GM12878 (cell line): ENCODE results near the gene ADAMTS17. TPM values are rescaled to one million over a fixed set of nuclear protein-coding genes. Genes with fewer than 3 reads are reported as not detected.

Experiments used
- ATAC-seq: fragments of 200-7000 bp; cut with Tn5 transposase; 3 replicates; pipeline ENCODE4 v1.9.1; 2020; ENCODE audit warnings: mild to moderate bottlenecking, moderate library complexity
- BruUV-seq: library from RNA; stranded (reverse); fragments of 400-500 nt; replicated peaks from 2 replicates; lab custom pipeline; 2021; lab: Mats Ljungman, UMichigan
- CTCF ChIA-PET: fragments of 300-600 bp; sonication (Branson Sonifier 250); formaldehyde crosslinking; extraction: SDS; loops from one replicate; lab custom pipeline; 2021; ENCODE audit warnings: inconsistent platforms; lab: Yijun Ruan, JAX
- POLR2A ChIA-PET: fragments of 350-600 bp; formaldehyde crosslinking; extraction: SDS; loops from one replicate; lab custom pipeline; 2021; ENCODE audit warnings: inconsistent platforms; lab: Charles Lee
- RAD21 ChIA-PET: fragments of 300-600 bp; sonication (Branson Sonifier 250); formaldehyde crosslinking; loops from one replicate; lab custom pipeline; 2023; ENCODE audit warnings: antibody characterized with exemption; ENCODE audit not compliant: unreplicated experiment; lab: Charles Lee
- SMC1A ChIA-PET: fragments of 300-600 bp; sonication (Branson Sonifier 250); formaldehyde crosslinking; loops from one replicate; lab custom pipeline; 2023; ENCODE audit not compliant: unreplicated experiment, uncharacterized antibody; lab: Charles Lee
- DNase-seq: peaks from one replicate; pipeline ENCODE4 v3.0.0-alpha.2; 2011; ENCODE audit warnings: low read depth, low spot score
- FAIRE-seq: peaks from 3 replicates; lab custom pipeline; 2011; peaks lifted over from hg19 to GRCh38; lab: Jason Lieb, UNC
- H2AFZ ChIP-seq: 2 replicates; pipeline ENCODE4 v1.6.0; 2011; ENCODE audit warnings: low read depth, low read length, control low read depth; ENCODE audit not compliant: control insufficient read depth
- H3K27ac ChIP-seq: 2 replicates; pipeline ENCODE4 v1.5.1; 2011; ENCODE audit warnings: control low read depth; ENCODE audit not compliant: control insufficient read depth, insufficient read depth
- H3K27me3 ChIP-seq, 2 experiments: replicated peaks in 1 of 2; 2 replicates each; pipeline versions ENCODE4 v1.6.0 to v1.6.1; 2011; ENCODE audit warnings: low read length in 1 of 2; ENCODE audit not compliant: control insufficient read depth in 2 of 2, insufficient read depth in 2 of 2
- H3K36me3 ChIP-seq, 2 experiments: 2 replicates each; pipeline ENCODE4 v1.5.1; 2011; ENCODE audit warnings: low read length in 1 of 2; ENCODE audit not compliant: control insufficient read depth in 2 of 2, insufficient read depth in 2 of 2
- H3K4me1 ChIP-seq: 2 replicates; pipeline ENCODE4 v1.6.1; 2011; ENCODE audit warnings: mild to moderate bottlenecking, low read length, moderate library complexity, mixed read lengths; ENCODE audit not compliant: control insufficient read depth, insufficient read depth
- H3K4me2 ChIP-seq: 2 replicates; pipeline ENCODE4 v1.6.0; 2011; ENCODE audit warnings: control low read depth; ENCODE audit not compliant: control insufficient read depth, insufficient read depth
- H3K4me3 ChIP-seq: fragments of 200-600 bp; sonication (generic); 2 replicates; pipeline ENCODE4 v1.5.1; 2016
- H3K79me2 ChIP-seq: 2 replicates; pipeline ENCODE4 v1.6.0; 2011; ENCODE audit warnings: low read length; ENCODE audit not compliant: control insufficient read depth, insufficient read depth
- H3K9ac ChIP-seq: 2 replicates; pipeline ENCODE4 v1.8.0; 2011; ENCODE audit warnings: low read length, control low read depth, mixed read lengths; ENCODE audit not compliant: control insufficient read depth, insufficient read depth
- H3K9me3 ChIP-seq: replicated peaks from 3 replicates; pipeline ENCODE4 v1.5.1; 2011; ENCODE audit warnings: mild to moderate bottlenecking, low read length; ENCODE audit not compliant: control insufficient read depth, insufficient read depth
- H4K20me1 ChIP-seq: 2 replicates; pipeline ENCODE4 v1.6.0; 2011; ENCODE audit not compliant: control insufficient read depth, insufficient read depth
- CBFB ChIP-seq: IDR thresholded peaks from 2 replicates; pipeline ENCODE4 v1.6.1; 2016; ENCODE audit warnings: antibody characterized with exemption, low read depth
- CEBPZ ChIP-seq: fragments of 150-350 bp; IDR thresholded peaks from 2 replicates; pipeline ENCODE4 v1.6.1; 2016; ENCODE audit warnings: low read depth, low read length
- CREM ChIP-seq: IDR thresholded peaks from 2 replicates; pipeline ENCODE4 v1.6.1; 2014; ENCODE audit warnings: antibody characterized with exemption, low read depth
- EZH2 ChIP-seq: IDR thresholded peaks from 2 replicates; pipeline ENCODE4 v1.6.1; 2012; ENCODE audit warnings: low read depth, mild to moderate bottlenecking, control low read depth, inconsistent platforms, low read length, borderline replicate concordance; ENCODE audit not compliant: control insufficient read depth
- GABPA ChIP-seq: IDR thresholded peaks from 2 replicates; pipeline ENCODE4 v1.6.1; 2014; ENCODE audit warnings: antibody characterized with exemption, low read depth, mild to moderate bottlenecking, inconsistent platforms
- HDAC6 ChIP-seq: fragments of 200-600 bp; sonication (generic); IDR thresholded peaks from one replicate; pipeline ENCODE4 v1.8.0; 2017; ENCODE audit warnings: antibody characterized with exemption; ENCODE audit not compliant: unreplicated experiment
- KDM1A ChIP-seq: fragments of 200-600 bp; sonication (generic); IDR thresholded peaks from 2 replicates; pipeline ENCODE4 v1.6.1; 2016; ENCODE audit warnings: borderline replicate concordance
- KLF5 ChIP-seq: fragments of 450-650 bp; IDR thresholded peaks from 2 replicates; pipeline ENCODE4 v1.6.1; 2014; ENCODE audit warnings: mild to moderate bottlenecking; ENCODE audit not compliant: partially characterized antibody
- NBN ChIP-seq: fragments of 450-650 bp; IDR thresholded peaks from 2 replicates; pipeline ENCODE4 v1.6.1; 2016
- NR2C2 ChIP-seq: IDR thresholded peaks from 2 replicates; pipeline ENCODE4 v1.6.1; 2011; ENCODE audit warnings: borderline replicate concordance, low read depth; ENCODE audit not compliant: control insufficient read depth, insufficient read length
- SUPT20H ChIP-seq: IDR thresholded peaks from 2 replicates; pipeline ENCODE4 v1.6.1; 2011; ENCODE audit warnings: low read depth, mild to moderate bottlenecking, low read length, moderate library complexity, borderline replicate concordance; ENCODE audit not compliant: control insufficient read depth
- TBL1XR1 ChIP-seq: IDR thresholded peaks from 2 replicates; pipeline ENCODE4 v1.6.1; 2012; ENCODE audit warnings: low read depth, low read length, improper control_type of control experiment
- ZNF217 ChIP-seq: fragments of 450-650 bp; IDR thresholded peaks from 2 replicates; pipeline ENCODE4 v1.6.1; 2017; ENCODE audit warnings: antibody characterized with exemption, mild to moderate bottlenecking
- ZNF622 ChIP-seq: fragments of 450-650 bp; IDR thresholded peaks from 2 replicates; pipeline ENCODE4 v1.6.1; 2017; ENCODE audit warnings: mild to moderate bottlenecking, inconsistent platforms
- WGBS: methylation state at CpG from one replicate; pipeline ENCODE4 v1.1.6; 2016; ENCODE audit warnings: low lambda C conversion rate; ENCODE audit not compliant: insufficient replicate concordance, insufficient coverage; ENCODE audit errors: missing lambda C conversion rate; 5-methylcytosine and 5-hydroxymethylcytosine counted together
- in situ Hi-C: fragments of 300-500 bp; cut with MboI; formaldehyde crosslinking; loops from 9 replicates; pipeline ENCODE4 v1.14.3; 2018; ENCODE audit warnings: mixed read lengths
- intact Hi-C: fragments of 100-400 bp; cut with micrococcal nuclease; formaldehyde crosslinking; loops from one replicate; pipeline ENCODE4 v1.14.2; 2022; ENCODE audit not compliant: unreplicated experiment
- polyA plus RNA-seq, 11 experiments: library from polyadenylated mRNA; depleted of rRNA in 4 of 11; unstranded in 6 of 11; stranded (reverse) in 5 of 11; fragments of >200 nt; fragmentation: Nextera tagmentation in 4 of 11; fragmentation: Illumina TruSeq in 1 of 11; extraction: Ambion mirVana in 4 of 11; extraction: Trizol in 1 of 11; gene quantifications; 1 replicate in 1 of 11; 2 replicates in 10 of 11; pipeline versions ENCODE4 v1.2.1 to v1.2.3, GENCODE V29; 2011 to 2016; ENCODE audit warnings: inconsistent platforms in 2 of 11, missing spikeins in 2 of 11, low read depth in 1 of 11
- total RNA-seq, 4 experiments: library from RNA; depleted of rRNA in 3 of 4; stranded (reverse); fragments of >200 nt in 3 of 4; fragmentation: Illumina TruSeq in 1 of 4; extraction: Trizol in 1 of 4; gene quantifications; 2 replicates each; pipeline versions ENCODE4 v1.2.1 to v1.2.3, GENCODE V29; 2013 to 2021

ADAMTS17 gene
- total and polyA plus RNA-seq, 10 of the 15 experiments (the other 5 are each of a cell fraction or from before 2014, with no cell fraction given) = 0.04 to 0.50 (median 0.10) TPM; not detected in 4

- ChIA-PET SMC1A (interaction anchor here (0.7 kb wide), 1 partner anchor 1395 kb away, joined by 3 read pairs; no protein-coding TSS in a partner anchor), RAD21 (no interaction called here), CTCF (no interaction called here), POLR2A (no interaction called here)
- TF ChIP-seq EZH2 (no peak), SUPT20H (no peak), ZNF217 (no peak)
- H2AFZ ChIP-seq = no peak overlapping the region
- H3K79me2 ChIP-seq = no peaks in the 10 kb centered on the region
- in situ Hi-C loops (no loop called here), intact Hi-C loops (no loop called here)
- WGBS = 16% methylated on average over 9 of the region's 9 CpGs
- no TSS peak for BruUV-seq
- no peak overlapping the region for H3K9ac ChIP-seq
- H3K4me3 ChIP-seq = no peak overlapping the region
- H3K36me3 ChIP-seq = no peaks in the 10 kb centered on the region
- ATAC-seq (no peak), FAIRE-seq (no peak), DNase-seq (no peak)
- H4K20me1 ChIP-seq = no peaks in the 10 kb centered on the region
- H3K9me3 ChIP-seq = no peaks in the 10 kb centered on the region
- H3K27ac ChIP-seq = no peak overlapping the region
- no peak overlapping the region for H3K4me2 ChIP-seq
- H3K27me3 ChIP-seq = no peaks in the 10 kb centered on the region; a peak in 1 of 4 replicates
- no peaks in the 10 kb centered on the region for H3K4me1 ChIP-seq
Observed at GRCh38 chr15:100335335-100335999, 6.3 kb downstream of the ADAMTS17 start.

GRCh38 chr15:100334905-100335304 lies 6.9 kb downstream of the ADAMTS17 start:
- Histone ChIP-seq H3K36me3 (no peaks in the 10 kb centered on the region), H3K9ac (no peak overlapping the region), H3K27me3 (no peaks in the 10 kb centered on the region), H3K4me3 (no peak overlapping the region), H3K79me2 (no peaks in the 10 kb centered on the region), H3K9me3 (no peaks in the 10 kb centered on the region), H2AFZ (no peak overlapping the region), H3K4me2 (no peak overlapping the region), H4K20me1 (no peaks in the 10 kb centered on the region), H3K27ac (no peak overlapping the region), H3K4me1 (no peaks in the 10 kb centered on the region)
- ChIA-PET POLR2A (no interaction called here), SMC1A (no interaction called here), CTCF (no interaction called here), RAD21 (no interaction called here)
- ATAC-seq (no peak), DNase-seq (no peak), FAIRE-seq (no peak)
- no TSS peak for BruUV-seq
- WGBS = 34% methylated on average over 11 of the region's 11 CpGs
- in situ Hi-C loops = no loop called here
- intact Hi-C loops = no loop called here
- TF ChIP-seq CEBPZ = no peak
- TF ChIP-seq CBFB = no peak
- TF ChIP-seq NR2C2 = no peak
- no peak for TF ChIP-seq TBL1XR1
- no peak for TF ChIP-seq CREM
- TF ChIP-seq HDAC6 = no peak
- TF ChIP-seq KDM1A = no peak
- TF ChIP-seq KLF5 = no peak
- TF ChIP-seq GABPA = no peak
- TF ChIP-seq ZNF622 = no peak
- TF ChIP-seq NBN = no peak
